ENCODE results near the gene RNF6.
"Not testable (repeated sequence)": the region's sequence is repeated elsewhere in the genome, so short reads cannot be mapped to it uniquely, and the experiment has no call there.

The RNF6 gene

GRCh38 chr13:26221721-26222519 is at the start of gene RNF6:
Gene RNF6, minus strand, starts transcription at chr13:26222314. Its CDS starts 2,665 bp downstream, at chr13:26219649.
- peak; percentile 83 for DNase-seq (ENCODE audit: low read depth)

- no peak for DNase-seq (ENCODE audit: low read depth)
Measured at GRCh38 chr13:26270707-26271106, 48.6 kb upstream of the RNF6 start.

- no peak for DNase-seq (ENCODE audit: low read depth)
Measured at GRCh38 chr13:26266311-26266710, 44.2 kb upstream of the RNF6 start.

GRCh38 chr13:26262156-26262555 is 40.0 kb upstream of the RNF6 start:
- DNase-seq (ENCODE audit: low read depth), result no peak

- no peak for DNase-seq (ENCODE audit: low read depth)
Measured at GRCh38 chr13:26259634-26260033, 37.5 kb upstream of the RNF6 start.

DNA sequence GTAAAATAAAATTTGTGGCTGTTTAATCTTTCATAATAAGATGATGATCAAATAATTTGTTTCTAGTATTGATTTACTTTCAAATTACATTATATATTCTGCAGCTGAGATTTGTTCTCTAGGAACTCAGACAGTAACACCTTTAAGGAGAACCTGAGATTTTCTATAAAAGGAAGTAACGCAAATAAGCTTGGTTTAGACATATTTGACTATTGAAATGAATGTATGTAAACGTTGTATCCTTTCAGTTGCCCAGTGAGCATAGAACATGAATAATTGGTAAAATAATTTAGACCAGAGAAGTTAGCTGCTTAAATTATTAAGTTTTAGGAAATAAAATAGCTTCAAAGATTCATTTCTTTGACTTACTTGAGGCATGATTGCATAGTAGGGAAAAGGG is 34.9 kb upstream of the RNF6 start:
- no peak for DNase-seq (ENCODE audit: low read depth)

GRCh38 chr13:26255691-26256277 is 33.7 kb upstream of the RNF6 start:
- DNase-seq (ENCODE audit: low read depth), result no peak

DNA sequence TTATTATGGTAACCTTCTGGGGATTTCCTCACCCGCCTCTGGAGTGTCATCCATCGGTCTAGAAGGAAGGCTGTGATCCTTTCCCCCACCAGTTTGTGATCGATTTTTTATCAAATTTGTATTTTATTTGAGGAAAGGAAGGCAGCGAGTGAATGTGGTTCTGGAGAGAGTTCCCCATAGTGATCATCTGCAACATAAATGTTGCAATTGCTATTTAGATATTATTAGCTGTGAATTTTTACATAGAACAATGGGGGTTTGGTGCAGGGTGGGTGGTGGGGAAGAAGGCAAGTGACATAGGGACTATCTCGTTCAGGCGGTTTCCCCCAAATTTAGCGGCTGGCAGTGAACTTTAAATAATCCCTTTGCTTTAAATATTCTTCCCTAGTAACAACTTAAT is 33.0 kb upstream of the RNF6 start:
- DNase-seq (ENCODE audit: low read depth), result no peak

- peak; percentile 42 for DNase-seq (ENCODE audit: low read depth)
Measured at GRCh38 chr13:26254583-26255111, 32.5 kb upstream of the RNF6 start.

DNA sequence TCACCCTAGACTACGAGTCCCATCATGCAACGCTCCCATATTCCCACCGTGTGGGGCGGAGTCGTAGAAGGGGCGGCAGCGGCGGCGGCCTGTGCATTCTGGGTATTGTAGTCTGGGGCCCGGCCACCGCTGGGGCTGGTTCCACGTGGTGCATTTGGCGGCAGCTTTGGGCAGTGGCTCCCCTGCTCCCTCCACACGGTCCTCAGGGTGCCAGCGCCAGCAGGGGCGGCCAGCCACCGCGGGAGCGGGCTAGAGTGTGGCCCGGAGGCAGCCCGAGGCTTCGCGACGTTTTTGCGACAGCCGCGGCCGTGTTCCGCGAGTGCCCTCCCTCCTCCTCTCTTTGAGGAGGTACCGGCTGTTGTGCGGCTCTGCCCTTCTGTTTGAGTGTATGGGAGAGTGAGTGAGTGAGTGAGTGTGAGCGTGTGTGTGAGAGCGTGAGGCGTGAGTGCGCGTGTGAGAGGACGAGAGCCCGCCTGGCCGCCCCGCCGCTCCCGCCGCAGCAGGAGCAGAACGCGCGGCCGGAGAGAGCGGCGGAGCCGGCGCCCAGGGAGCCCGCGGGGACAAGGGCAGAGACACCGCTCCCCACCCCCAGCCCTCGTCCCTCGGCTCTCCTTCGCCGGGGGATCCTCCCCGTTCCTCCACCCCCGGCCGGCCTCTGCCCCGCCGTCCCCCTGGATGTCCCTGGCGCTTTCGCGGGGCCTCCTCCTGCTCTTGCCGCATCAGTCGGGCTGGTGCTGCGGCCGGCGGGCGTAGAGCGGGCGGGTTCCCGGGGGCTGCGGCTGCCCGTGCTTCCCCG is 31.9 kb upstream of the RNF6 start, which contains the start of gene CDK8:
TSS of gene CDK8 (plus strand) at position 343 of the 796 bp plus-strand sequence. CDS start 513 bp downstream, outside the sequence.
- DNase-seq (ENCODE audit: low read depth), result peak; percentile 85

DNA sequence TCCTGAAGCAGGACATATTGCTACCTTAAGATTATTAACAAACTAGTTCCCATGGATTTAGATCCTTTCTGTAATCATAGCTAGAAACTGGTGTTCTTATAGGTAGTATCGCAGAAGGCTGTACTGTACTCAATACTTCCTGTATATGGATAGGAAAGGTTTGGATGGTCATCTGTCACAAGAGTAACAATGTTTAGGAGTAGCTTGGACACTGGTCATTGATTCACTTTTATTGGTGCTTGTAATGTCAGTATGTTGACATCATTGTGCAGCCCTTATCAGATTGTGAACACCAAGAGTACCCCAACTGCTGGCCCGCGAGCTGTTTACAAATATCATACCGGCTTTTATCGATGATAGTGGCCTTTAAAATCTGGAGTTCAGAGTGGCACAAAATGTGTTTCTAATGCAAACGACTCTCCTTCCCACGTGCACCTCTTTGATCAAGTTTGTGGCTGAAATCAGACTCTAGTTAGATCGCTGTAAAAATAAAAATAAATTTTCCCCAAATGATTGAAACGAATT is 31.2 kb upstream of the RNF6 start:
- DNase-seq (ENCODE audit: low read depth), result no peak

DNA sequence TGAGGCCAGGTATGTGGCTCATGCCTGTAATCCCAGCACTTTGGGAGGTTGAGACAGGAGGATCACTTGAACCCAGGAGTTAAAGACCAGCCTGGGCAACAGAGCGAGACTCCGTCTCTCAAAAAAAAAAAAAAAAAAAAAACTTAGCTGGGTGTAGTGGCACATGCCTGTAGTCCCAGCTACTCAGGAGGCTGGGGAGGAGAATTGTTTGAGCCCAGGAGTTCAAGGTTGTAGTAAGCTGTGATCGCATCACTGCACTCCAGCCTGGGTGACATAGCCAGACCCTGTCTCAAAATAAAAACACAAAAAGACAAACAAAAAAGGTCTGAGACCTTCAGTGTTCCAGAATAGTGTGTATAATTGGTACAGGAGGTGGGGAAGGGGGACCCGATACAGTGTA is 29.9 kb upstream of the RNF6 start:
- DNase-seq (ENCODE audit: low read depth), result not testable (repeated sequence)

- no peak for DNase-seq (ENCODE audit: low read depth)
Measured at GRCh38 chr13:26249551-26249950, 27.4 kb upstream of the RNF6 start.

- DNase-seq (ENCODE audit: low read depth), result no peak
Measured at GRCh38 chr13:26247608-26248007, 25.5 kb upstream of the RNF6 start.

GRCh38 chr13:26247011-26247410 is 24.9 kb upstream of the RNF6 start:
- no peak for DNase-seq (ENCODE audit: low read depth)

GRCh38 chr13:26246154-26246553 is 24.0 kb upstream of the RNF6 start:
- no peak for DNase-seq (ENCODE audit: low read depth)

- DNase-seq (ENCODE audit: low read depth), result no peak
Measured at GRCh38 chr13:26236296-26236695, 14.2 kb upstream of the RNF6 start.

- no peak for DNase-seq (ENCODE audit: low read depth)
Measured at GRCh38 chr13:26230703-26231102, 8.6 kb upstream of the RNF6 start.

DNA sequence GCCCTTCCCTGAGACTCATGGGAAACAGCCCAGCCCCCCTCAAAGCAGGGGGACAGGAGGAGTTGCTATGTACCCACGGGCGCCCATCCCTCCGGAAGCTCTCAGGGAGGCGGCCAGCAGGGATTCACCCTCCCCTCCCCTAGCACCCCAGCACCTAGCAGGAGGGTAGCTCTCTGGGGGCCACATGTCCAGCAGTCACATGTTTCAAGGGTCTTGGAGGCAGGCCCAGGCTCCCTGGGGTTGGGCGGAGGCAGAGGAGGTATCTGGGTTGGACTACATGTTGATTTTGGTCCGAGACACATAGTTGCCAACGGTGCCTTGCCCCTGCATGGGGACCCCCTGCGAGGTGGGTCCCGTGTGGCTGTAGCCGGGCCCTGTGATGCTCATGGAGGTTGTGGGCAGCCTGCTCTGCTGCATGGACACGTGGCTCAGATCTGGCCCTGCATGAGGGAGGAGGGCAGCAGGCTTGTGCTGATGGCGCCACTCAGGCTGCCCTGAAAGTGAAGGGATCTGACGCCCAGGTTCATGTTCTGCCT is 7.0 kb upstream of the RNF6 start:
- no peak for DNase-seq (ENCODE audit: low read depth)

DNA sequence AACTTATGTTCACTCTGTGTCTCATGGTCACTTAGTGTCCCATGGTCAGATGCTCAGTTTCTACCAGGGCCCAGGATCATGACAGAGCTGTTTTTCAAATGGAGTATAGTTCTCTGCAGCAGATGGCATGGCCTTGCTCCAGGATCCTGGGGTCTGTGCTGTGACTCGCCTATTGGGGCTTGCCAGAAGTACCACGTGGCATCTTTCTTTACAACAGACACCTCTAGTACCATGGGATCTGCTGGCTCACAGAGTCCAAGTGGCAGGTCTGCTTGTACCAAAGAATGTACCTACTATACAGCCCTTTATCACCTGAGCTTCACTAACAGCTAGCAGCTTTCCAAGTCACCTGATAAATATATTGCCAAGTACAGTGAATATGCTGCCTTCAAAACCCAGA is 6.0 kb upstream of the RNF6 start:
- DNase-seq (ENCODE audit: low read depth), result no peak

DNA sequence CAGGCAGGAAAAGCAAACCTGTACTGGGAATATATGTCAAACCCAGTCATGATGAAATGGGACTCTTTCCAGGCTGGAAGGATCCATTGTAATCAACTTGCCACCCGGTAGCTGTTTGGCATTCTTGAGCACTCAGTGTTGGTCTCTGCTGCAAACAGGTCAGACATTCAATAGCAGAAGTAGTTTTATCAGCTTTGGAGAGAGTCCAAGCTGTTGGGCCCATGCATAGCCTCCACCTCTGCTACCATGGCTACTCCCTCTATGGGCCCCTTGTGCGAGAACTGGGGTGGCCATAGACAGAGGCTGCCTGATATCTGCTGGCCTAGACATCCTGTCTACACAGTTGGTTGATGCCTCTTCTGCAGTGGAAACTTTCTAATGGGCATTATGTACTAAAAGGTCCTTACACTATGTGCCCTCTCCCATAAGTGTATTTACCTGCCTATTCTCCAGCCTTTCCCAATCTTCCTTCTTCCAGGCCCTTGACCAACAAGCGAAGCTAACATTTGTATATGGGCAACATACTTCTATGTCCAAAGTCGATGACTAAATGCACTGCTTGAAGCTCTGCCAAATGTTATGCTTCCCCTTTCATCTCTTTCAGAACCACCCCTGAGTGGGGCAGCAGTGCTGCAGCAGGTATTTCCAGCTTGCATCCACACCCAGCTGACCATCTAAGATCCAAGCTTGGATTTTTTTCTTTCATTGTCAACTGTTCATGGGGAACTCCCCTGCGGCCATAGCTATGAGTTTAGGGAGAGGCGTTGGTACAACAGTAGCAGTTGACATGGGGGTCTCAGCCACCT is 5.3 kb upstream of the RNF6 start:
- DNase-seq (ENCODE audit: low read depth), result no peak

Measured in T-helper 22 cell (primary cell).